HG03378 (cell line): ENCODE results near the gene KCNF1.

Experiments used
- ATAC-seq: cut with Tn5 transposase; IDR thresholded peaks from one replicate; pipeline ENCODE4 v1.9.1; 2021; ENCODE audit warnings: mild to moderate bottlenecking, moderate library complexity; ENCODE audit not compliant: unreplicated experiment

Gene KCNF1

DNA sequence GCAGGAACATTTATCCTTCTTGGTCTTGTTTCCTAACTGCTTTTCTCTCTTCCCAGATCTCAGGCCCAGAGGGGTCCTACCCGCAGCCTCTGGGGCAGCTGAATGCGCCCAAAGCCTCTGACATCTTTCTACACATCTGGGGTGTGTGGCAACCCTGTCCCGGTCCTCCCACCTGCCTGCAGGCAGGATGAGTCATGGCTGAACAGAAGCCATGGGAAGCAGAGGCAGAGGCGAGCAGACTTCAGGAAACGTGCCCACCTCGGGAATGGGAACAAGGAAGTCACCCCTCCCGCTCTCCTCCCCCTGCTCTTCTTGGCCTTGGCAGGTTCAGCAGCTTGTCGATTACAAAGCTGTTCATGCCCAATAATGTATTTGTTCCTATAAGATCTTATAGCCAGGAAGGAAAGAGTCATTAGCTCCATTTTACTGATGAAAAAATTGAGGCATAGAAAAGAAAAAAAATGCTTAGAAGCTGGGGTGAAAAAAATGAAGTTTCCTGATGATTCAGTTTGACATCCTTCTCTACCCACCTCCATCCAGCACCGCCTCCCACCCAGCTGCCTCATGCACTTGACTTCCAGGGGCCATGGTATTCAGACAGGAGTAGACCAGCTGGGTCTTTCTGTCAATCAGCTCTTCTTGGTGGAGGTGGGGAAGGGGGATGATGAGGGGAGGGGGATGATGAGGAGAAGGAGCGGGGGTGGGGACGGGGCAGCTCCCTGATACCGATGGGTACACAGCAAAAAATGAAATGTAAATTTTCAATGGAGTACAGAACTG lies 10.4 kb upstream of the KCNF1 start:
- ATAC-seq: no peak

DNA sequence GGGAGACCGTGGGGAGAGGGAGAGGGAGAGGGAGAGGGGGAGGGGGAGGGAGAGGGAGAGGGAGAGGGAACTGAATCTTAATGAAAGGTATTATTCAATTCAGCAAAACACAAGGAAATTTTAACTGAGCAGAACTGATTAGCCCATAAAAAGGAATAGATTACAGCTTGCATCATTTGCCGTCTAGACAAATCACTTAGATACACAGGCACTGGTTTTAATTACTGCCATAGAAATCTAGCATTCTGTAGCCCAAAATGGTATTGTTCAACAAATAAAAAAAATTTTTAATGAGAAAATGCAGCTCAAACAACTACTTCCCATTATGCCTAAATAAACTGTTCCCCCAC lies 7.9 kb upstream of the KCNF1 start:
- ATAC-seq: no peak

DNA sequence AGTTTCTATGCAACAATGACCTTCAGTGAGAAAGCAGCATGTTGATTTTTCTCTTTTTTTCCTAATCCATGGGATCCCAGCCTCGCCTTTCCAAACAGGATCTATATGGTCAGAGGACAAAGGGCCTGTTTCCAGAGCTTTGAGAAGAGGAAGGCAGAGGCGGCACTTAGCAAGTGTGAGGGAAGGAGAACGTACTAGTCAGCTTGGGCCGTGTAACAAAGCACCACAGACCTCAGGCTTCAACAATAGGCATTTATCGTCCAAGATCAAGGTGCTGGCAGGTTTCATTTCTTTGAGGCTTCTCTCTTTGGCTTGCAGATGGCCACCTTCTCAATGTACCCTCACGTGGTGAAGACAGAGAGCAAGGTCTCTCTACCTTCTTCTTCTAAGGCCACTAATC lies 7.3 kb upstream of the KCNF1 start:
- no peak for ATAC-seq

DNA sequence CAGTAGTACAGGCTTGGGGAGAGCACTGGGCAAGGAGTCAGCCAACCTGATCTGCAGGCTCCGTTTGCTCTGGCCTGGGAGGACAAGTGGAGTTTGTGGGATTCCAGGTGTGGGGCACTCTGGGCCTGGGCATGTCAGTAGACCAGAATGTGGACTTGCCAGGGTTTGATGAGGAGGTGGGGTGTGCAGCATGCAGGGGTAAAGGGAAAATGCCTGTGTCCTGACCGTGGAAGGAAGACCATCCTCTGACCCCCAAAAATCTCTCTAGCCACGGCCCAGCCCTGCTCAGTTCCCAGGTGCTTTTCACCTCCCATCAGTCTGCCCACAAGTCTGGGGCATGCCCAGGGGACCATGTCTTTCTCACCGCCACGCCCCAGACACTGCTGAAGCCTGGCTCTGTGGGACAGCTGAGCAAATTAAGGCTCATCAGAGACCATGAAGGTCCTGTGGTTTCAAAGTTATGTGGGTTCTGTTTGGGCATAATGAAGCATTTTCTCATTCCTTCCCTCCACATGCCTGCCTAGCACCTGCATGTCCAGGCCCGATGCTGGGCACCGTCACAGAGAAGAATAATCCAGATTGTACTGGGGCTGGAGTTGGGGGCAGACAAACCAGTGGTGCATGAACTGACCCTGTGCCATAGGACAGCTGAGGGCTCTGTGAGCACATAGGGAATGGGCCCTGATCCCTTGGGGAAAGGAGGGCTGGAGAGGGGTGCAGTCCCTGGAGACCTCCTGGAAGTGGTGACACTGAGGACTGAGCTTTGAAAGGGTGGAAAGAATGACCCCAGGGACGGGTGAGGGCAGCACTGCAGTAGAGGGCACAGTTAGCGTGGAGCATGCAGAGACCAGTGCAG lies 6.5 kb upstream of the KCNF1 start:
- no peak for ATAC-seq

DNA sequence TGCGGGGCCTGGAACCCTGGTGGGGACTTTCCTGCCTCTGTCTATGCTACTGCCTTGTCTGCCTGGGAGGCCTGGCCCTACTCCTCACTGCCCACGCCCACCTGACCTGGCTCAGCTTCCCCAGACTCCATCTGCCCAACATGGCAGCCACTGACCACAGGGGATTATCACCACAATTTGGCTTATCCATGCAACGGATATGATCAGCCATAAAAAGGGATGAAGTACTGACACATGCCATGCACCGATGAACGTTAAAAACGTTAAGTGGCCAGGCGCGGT lies 5.9 kb upstream of the KCNF1 start:
- no peak for ATAC-seq

DNA sequence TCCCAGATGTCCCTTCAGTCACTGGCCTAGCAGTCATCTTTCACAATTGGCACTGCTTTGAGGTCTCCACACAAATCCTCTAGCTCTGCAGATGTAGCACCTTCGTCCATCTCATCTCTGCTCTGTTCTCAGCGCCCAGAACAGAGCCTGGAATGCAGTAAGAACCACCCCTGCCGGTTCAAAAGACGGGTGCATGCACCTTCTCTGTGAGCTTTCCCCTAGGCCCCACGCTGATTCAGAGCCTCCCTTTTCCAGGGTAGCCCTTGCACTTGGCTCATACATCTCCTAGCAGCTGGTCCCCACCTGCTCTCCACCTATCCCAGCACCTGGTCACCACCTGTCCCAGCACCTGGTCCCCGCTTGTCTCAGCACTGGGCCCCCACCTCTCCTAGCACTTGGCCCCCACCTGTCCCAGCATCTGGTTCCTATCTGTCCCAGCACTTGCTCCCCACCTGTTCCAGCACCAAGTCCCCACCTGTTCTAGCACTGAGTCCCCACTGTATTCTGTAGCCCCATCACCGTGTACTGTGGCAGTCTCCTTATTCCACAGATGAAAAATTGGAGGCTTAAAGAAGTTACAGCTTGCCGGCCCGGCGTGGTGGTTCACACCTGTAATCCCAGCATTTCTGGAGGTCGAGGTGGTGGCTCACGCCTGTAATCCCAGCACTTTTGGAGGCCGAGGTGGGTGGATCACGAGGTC lies 4.7 kb upstream of the KCNF1 start:
- ATAC-seq: no peak

DNA sequence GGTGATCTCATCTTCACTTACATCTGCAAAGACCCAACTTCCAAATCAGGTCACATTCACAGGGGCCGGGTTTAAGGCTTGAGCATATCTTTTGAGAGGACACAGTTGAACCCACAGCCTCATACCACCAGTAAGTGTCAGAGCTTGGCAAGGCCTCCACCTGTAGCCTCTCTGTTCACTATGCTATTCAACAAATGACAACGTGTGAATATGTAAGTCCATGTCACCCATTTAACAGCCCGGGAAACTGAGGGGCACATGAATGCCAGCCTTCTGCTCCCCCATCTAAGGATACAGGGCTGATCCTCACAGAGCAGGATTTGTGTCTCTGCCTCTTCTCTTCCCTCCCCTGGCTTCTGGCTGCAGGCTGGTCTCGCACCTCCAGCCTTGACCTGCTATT lies 3.5 kb upstream of the KCNF1 start:
- ATAC-seq: no peak

DNA sequence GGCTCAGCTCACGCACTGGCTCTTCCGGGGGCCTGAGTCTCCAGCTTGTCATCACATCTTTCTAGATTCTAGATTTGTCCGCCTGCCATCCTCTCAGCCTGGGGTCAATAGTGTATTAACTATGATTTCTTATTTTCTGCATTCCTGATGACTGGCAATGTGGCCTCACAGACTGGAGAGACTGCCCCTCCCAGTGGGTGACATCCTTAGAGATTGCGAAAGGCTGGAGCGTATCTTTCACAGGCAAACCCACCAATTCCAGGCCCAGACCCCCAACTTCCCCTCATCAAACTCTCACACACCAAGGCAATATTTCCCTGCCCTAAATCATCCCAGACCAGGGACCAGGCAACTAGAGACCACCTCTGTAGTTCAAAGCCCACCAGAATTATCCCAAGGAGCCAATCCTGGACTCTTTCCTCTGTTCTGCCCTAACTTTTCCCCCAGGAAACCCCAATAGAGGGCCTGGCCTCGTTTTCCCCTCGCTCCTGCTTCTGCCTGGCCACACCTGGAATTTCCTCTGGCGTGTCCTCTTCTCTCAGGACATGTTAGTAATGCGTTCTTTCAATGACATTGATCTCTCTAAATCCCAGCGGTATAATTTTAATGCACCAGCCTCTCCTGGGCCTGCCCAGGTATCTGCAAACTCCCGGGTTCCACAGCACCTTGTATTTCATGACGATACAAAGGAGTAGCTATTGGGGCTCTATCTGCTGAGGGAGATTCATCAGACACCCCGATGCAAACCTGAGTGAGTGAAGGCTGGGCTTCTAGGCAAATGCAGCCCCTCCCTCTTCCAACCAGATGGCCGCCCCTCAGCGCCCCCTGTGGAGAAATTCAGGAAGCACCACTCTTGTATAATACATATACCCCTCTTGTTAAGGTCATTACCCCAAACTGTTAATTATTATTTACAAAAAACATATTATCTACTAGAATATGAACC lies 2.4 kb upstream of the KCNF1 start:
- no peak for ATAC-seq

DNA sequence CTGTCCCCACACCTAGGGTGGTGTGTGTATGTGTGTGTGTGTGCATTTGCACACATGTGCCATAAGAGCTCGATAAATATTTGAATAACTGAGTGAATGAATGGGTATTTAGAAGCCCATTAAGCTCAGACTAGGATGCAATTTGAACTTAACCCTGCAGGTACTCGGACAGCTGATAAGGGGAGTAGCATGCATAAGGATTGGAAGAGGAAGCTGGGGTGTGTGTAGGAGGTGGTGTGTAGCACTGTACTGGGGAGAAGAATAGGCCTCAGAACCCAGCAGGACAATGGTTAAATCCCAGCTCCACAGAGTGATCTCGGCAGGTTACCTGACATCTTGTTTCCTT lies 1.8 kb upstream of the KCNF1 start:
- ATAC-seq: no peak

DNA sequence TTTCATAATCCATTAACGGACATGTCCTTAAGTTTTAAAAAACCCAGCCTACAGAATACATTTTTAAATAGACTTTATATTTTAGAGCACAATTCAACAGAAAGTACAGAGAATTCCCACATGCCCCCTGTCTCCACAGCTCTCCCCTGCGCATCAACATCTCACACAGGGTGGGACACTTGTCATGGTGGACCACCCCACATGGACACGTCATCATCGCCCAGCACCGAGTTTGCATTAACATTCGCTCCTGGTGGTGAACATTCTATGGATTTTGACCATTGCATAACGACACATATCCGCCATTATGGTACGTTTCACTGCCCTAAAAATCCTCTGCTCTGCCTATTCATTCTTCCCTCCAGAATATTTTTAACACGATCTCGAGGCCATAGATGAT lies 1.1 kb upstream of the KCNF1 start:
- no peak for ATAC-seq

DNA sequence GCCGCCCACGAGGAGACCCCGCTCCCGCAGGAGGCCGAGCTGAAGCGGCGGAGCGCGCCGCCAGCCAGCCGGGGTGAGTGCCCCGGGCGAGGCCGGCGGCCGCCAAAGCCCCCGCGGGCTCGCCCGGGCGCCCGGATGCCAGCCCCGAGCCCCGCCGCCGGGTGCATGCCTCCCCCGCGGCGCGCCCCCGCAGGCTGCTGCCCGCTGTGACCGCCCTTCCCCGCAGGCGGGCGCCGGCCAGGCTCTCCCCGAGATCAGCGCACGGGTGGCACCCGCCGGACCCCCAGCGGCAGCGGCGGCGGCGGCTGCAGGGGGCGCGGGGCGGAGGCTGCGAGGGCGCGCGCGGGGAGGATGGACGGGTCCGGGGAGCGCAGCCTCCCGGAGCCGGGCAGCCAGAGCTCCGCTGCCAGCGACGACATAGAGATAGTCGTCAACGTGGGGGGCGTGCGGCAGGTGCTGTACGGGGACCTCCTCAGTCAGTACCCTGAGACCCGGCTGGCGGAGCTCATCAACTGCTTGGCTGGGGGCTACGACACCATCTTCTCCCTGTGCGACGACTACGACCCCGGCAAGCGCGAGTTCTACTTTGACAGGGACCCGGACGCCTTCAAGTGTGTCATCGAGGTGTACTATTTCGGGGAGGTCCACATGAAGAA lies 470 bp downstream of the KCNF1 start:
- no peak for ATAC-seq

DNA sequence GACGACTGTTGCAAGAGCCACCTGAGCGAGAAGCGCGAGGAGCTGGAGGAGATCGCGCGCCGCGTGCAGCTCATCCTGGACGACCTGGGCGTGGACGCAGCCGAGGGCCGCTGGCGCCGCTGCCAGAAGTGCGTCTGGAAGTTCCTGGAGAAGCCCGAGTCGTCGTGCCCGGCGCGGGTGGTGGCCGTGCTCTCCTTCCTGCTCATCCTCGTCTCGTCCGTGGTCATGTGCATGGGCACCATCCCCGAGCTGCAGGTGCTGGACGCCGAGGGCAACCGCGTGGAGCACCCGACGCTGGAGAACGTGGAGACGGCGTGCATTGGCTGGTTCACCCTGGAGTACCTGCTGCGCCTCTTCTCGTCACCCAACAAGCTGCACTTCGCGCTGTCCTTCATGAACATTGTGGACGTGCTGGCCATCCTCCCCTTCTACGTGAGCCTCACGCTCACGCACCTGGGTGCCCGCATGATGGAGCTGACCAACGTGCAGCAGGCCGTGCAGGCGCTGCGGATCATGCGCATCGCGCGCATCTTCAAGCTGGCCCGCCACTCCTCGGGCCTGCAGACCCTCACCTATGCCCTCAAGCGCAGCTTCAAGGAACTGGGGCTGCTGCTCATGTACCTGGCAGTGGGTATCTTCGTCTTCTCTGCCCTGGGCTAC lies 1.2 kb downstream of the KCNF1 start:
- no peak for ATAC-seq

DNA sequence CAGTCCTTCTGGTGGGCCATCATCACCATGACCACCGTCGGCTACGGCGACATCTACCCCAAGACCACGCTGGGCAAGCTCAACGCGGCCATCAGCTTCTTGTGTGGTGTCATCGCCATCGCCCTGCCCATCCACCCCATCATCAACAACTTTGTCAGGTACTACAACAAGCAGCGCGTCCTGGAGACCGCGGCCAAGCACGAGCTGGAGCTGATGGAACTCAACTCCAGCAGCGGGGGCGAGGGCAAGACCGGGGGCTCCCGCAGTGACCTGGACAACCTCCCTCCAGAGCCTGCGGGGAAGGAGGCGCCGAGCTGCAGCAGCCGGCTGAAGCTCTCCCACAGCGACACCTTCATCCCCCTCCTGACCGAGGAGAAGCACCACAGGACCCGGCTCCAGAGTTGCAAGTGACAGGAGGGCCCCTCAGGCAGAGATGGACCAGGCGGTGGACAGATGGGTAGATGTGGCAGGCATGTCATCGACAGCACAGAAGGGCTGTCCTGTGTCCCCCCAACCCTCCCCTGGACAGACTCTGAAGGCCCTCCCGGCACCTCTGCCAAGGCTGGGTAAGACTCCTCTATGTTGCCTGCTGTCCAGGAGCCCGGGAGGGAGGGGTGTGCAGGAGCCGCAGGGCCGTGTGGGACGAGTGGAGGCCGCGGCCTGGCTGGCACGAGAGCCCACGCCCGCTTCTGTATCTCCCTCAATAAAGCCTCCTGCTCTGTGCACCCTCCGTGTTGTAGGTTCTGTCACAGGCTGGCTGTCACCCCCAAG lies 2.0 kb downstream of the KCNF1 start:
- no peak for ATAC-seq

DNA sequence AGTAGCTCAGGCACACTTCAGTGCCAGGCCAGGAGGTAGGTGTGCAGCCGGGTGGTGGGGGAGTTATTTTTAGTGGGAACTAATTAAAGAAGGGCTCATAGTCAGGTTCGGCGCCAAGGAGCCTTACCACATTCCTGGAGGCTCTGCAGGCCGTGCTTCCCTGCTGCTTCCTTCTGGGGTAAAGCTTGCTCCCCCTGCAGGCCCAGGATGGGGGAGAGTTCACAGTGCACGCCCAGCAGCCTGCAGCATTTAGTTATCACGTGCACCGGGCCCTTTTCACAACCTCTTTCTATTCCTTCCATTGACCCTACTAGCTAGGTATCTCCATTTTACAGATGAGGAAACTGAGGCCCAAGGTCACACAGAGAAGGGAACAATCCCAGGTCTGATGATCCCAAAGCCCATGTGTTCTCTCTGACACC lies 2.5 kb downstream of the KCNF1 start:
- no peak for ATAC-seq

DNA sequence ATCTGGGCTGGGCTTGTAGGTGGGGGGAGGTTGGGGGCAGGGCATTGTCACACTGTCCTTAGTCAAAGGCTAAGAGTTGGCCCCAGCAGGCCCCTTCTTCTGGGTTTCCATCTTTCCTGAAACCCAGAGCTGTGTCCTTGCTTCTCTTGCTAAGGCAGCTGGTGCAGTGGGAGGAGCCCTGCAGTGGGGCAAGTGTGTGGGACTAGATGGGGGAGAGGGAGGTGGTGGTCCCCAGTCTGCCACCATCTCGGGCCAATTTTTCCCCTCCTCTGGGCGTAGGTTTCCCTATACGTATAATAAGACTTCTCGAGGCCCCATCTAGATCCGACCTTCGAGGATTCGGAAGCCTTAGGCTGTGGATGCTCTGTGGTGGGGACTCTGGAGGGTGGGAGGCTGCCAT lies 3.5 kb downstream of the KCNF1 start:
- no peak for ATAC-seq

DNA sequence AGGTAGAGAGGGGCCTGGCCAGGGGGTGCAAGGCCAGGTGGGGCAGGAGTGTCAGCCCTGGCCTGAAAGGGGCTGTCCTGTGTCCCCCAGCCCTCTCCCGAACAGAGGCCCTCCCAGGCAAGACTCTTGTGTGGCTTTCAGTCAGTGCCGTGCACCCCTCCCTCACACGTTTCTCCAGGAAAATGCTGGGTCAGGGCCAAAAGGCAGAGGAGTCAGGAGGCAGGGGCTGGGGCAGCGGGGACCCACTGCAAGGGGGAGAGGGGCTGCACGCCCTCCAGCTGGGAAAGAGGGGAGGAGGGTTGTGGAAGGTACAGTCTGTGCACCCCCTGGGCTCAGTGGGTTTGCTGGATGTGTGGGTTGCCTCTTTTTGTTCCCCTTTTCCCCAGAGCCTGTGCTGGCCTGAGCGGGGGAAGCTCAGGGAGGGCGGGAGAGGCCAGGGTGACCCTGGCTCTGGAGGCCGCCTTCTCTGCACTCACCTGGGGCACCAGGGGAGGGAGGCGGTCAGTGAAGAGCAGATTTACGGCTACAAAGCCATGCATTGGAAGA lies 4.1 kb downstream of the KCNF1 start:
- ATAC-seq: no peak

DNA sequence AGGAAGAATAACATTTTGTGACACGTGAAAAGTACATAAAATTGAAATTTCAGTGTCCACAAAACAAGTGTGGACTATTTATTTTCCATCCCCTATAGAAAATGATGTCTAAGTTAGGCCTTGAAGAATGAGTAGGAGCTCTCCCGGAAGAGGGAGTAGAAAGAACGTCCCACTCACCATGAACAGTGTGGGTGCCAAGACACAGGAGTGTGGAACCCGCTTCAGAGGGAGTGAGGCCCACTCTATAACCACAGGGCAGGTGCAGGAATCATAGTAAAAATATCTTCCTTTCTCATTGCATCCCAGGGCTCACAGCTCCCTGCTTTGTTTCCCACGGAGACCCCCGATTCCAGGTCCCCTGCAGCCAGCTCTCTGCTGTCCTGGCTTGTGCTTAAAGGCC lies 5.2 kb downstream of the KCNF1 start:
- ATAC-seq: no peak

DNA sequence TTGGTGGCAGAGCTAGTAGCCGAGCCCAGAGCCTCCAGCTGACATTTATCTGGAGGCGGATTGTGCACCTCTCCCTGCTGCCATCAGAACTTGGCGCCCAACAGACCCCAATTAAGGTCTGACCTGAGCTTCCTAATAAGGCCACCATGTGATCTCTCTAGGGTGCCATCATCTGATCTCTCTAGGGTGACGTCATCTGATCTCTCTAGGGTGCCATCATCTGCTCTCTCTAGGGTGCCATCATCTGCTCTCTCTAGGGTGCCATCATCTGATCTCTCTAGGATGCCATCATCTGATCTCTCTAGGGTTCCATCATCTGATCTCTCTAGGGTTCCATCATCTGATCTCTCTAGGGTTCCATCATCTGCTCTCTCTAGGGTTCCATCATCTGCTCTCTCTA lies 6.2 kb downstream of the KCNF1 start:
- ATAC-seq: no peak
